Mesothelial cell of epicardium (in vitro differentiated cells): ENCODE data around the gene CALR3. TPM values are rescaled to one million over a fixed set of nuclear protein-coding genes. Genes with fewer than 3 reads are reported as not detected.

Source experiments
- DNase-seq, 2 experiments: peaks; one replicate each; pipeline ENCODE4 v3.0.0; 2021; ENCODE audit warnings: low spot score in 2 of 2; ENCODE audit not compliant: unreplicated experiment in 2 of 2
- H3K27ac Mint-ChIP-seq: 2 replicates; pipeline ENCODE4 v1.8.0; 2021; ENCODE audit warnings: mixed read lengths
- H3K27me3 Mint-ChIP-seq: 2 replicates; pipeline ENCODE4 v1.8.0; 2021; ENCODE audit warnings: low read depth, mixed read lengths
- H3K36me3 Mint-ChIP-seq: 2 replicates; pipeline ENCODE4 v1.8.0; 2021; ENCODE audit warnings: mixed read lengths
- H3K4me1 Mint-ChIP-seq: 2 replicates; pipeline ENCODE4 v1.8.0; 2021; ENCODE audit warnings: mixed read lengths
- H3K4me3 Mint-ChIP-seq: 2 replicates; pipeline ENCODE4 v1.8.0; 2021; ENCODE audit warnings: mild to moderate bottlenecking, moderate library complexity, mixed read lengths
- H3K9me3 Mint-ChIP-seq: 2 replicates; pipeline ENCODE4 v1.8.0; 2021; ENCODE audit warnings: mixed read lengths
- total RNA-seq: library from RNA; stranded (reverse); gene quantifications from 3 replicates; pipeline ENCODE4 v1.2.1, GENCODE V29; 2021
- TF ChIP-seq, protein P1 (sequence below): fragments of 200-600 bp; sonication (generic); IDR thresholded peaks from one replicate; pipeline ENCODE4 v1.5.0; 2021; ENCODE audit warnings: antibody characterized with exemption; ENCODE audit not compliant: unreplicated experiment

CALR3 gene
- total RNA-seq, 1 donor from 2014 or later: not detected

DNA sequence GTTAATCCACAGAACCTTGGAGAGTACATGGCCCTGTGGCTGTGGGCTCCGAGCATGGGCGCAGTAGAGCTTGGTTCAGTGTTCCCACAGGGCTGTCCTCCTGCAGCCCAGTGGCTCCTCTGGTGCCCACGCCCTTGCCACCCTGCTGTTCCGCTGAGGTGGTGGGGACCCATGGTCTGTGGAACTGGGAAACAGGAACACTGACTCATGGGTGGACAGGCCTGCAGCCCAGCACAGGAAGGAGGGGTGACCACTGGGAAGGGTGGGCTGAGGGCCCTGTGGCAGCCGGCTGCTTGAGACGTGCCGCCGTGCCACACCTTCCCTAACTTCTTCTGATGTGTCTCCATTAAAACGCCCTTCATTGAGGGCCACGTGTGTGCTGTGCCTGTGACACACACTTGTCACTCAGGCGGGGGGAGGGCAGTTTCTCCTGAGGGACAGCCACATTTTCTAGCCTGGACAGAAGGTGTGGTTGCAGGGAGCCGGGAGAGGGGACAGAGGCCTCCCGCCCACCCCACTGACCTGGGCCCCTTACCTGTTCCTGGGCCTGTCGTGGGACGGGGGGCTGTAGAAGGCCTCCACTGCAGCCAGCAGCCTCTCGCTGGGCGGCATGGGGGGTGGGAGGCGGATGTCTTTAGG lies 25.1 kb upstream of the CALR3 start:
- Mint-ChIP-seq H3K4me1 (no peaks in the 10 kb centered on the region), H3K4me3 (no peak overlapping the region), H3K27me3 (no peaks in the 10 kb centered on the region), H3K27ac (no peak overlapping the region), H3K9me3 (no peaks in the 10 kb centered on the region), H3K36me3 (peaks cover 33% of the 10 kb centered on the region)
- TF ChIP-seq, protein P1, sequence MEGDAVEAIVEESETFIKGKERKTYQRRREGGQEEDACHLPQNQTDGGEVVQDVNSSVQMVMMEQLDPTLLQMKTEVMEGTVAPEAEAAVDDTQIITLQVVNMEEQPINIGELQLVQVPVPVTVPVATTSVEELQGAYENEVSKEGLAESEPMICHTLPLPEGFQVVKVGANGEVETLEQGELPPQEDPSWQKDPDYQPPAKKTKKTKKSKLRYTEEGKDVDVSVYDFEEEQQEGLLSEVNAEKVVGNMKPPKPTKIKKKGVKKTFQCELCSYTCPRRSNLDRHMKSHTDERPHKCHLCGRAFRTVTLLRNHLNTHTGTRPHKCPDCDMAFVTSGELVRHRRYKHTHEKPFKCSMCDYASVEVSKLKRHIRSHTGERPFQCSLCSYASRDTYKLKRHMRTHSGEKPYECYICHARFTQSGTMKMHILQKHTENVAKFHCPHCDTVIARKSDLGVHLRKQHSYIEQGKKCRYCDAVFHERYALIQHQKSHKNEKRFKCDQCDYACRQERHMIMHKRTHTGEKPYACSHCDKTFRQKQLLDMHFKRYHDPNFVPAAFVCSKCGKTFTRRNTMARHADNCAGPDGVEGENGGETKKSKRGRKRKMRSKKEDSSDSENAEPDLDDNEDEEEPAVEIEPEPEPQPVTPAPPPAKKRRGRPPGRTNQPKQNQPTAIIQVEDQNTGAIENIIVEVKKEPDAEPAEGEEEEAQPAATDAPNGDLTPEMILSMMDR: no peak
- DNase-seq: no peak

- no peak overlapping the region for H3K27ac Mint-ChIP-seq
- no peaks in the 10 kb centered on the region for H3K9me3 Mint-ChIP-seq
- H3K4me1 Mint-ChIP-seq: no peaks in the 10 kb centered on the region
- H3K4me3 Mint-ChIP-seq: no peak overlapping the region
- no peak for DNase-seq
- TF ChIP-seq, protein P1: no peak
- H3K27me3 Mint-ChIP-seq: no peaks in the 10 kb centered on the region
- peaks cover 33% of the 10 kb centered on the region for H3K36me3 Mint-ChIP-seq
Observed at GRCh38 chr19:16520074-16520973, 24.4 kb upstream of the CALR3 start.

- Mint-ChIP-seq H3K4me3 (no peak overlapping the region), H3K9me3 (no peaks in the 10 kb centered on the region), H3K36me3 (peaks cover 33% of the 10 kb centered on the region), H3K4me1 (no peaks in the 10 kb centered on the region), H3K27ac (no peak overlapping the region), H3K27me3 (no peaks in the 10 kb centered on the region)
- TF ChIP-seq, protein P1: no peak
- no peak for DNase-seq
Observed at GRCh38 chr19:16519230-16519687, 23.3 kb upstream of the CALR3 start.

DNA sequence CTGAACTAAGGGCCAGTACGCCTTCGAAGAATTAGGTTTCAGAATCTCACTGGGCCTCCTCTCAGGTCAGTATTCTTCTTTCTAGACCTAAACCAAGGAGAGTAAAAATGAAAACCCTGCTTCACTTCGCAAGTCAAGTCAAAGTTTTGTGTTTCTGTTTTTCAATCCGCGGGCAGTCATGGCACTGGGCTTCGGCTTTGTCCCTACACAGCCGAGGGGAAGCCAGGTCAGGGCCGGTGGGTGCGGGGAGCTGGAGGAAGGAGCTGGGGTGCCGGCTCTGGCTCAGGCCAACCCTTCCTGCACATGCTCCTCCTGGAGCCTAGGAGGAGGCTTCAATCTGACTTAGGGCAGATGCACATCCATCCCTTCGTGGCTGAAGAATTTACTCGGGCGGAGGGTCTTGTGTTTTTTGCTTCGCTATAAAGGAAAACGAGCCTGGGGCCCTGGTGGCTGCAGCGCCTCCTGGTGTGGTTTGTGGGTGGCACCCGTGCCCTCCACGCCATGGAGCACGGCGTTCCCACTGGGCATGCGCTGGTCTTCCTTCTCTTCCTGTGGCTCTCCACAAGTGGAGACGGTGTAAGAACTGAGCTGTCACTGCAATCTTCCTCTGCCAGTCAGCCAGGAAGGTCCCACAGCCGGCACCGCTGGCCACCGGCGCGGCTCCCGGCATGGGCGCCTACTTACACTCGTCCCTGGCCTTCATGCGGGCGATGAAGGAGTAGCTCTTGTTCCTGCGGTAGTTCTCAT lies 22.7 kb upstream of the CALR3 start:
- Mint-ChIP-seq H3K27me3 (no peaks in the 10 kb centered on the region), H3K27ac (peak overlapping the region; percentile 30), H3K4me3 (no peak overlapping the region), H3K4me1 (no peaks in the 10 kb centered on the region), H3K36me3 (peaks cover 33% of the 10 kb centered on the region), H3K9me3 (no peaks in the 10 kb centered on the region)
- TF ChIP-seq, protein P1: no peak
- DNase-seq: no peak

- no peak overlapping the region for H3K4me3 Mint-ChIP-seq
- no peak overlapping the region for H3K27ac Mint-ChIP-seq
- TF ChIP-seq, protein P1: no peak
- H3K4me1 Mint-ChIP-seq: no peaks in the 10 kb centered on the region
- no peak for DNase-seq
- H3K9me3 Mint-ChIP-seq: no peaks in the 10 kb centered on the region
- H3K36me3 Mint-ChIP-seq: peaks cover 35% of the 10 kb centered on the region
- no peaks in the 10 kb centered on the region for H3K27me3 Mint-ChIP-seq
Observed at GRCh38 chr19:16518061-16518460, 22.1 kb upstream of the CALR3 start.
